Left renal cortex interstitium (tissue), 4 donors: Measurements from ENCODE around the gene SPAG17. TPM values are rescaled to one million over a fixed set of nuclear protein-coding genes. Genes with fewer than 3 reads are reported as not detected.

Experiments used
- DNase-seq, 4 donors: peaks; one replicate each; pipeline ENCODE4 v3.0.0-alpha.2; 2013; ENCODE audit warnings: low read depth in 4 of 4, low spot score in 2 of 4, missing footprints in 1 of 4
- polyA plus RNA-seq, 4 donors: library from polyadenylated mRNA; unstranded; fragments of 120-200 nt; gene quantifications; one replicate each; pipeline ENCODE4 v1.2.1, GENCODE V29; 2013; ENCODE audit not compliant: insufficient read length in 4 of 4

Gene SPAG17
- polyA plus RNA-seq, 4 donors: 4.1 to 16.6 (median 9.2) TPM

GRCh38 chr1:118084400-118084799, 100.6 kb downstream of the SPAG17 start:
- DNase-seq: no peak

- no peak for DNase-seq
These were observed 102.0 kb downstream of the SPAG17 start for GRCh38 chr1:118082984-118083383.

GRCh38 chr1:118081387-118081786, 103.6 kb downstream of the SPAG17 start:
- no peak for DNase-seq

GRCh38 chr1:118077331-118078045, 107.5 kb downstream of the SPAG17 start:
- DNase-seq: peak in 1 of 4 donors; percentile 15

- no peak for DNase-seq
These were observed 109.9 kb downstream of the SPAG17 start for GRCh38 chr1:118075116-118075515.

GRCh38 chr1:118073648-118074435, 111.2 kb downstream of the SPAG17 start:
- DNase-seq: no peak

GRCh38 chr1:118049981-118050380, 135.0 kb downstream of the SPAG17 start:
- no peak for DNase-seq

- no peak for DNase-seq
These were observed 137.3 kb downstream of the SPAG17 start for GRCh38 chr1:118047650-118048224.

GRCh38 chr1:118047006-118047649, 137.9 kb downstream of the SPAG17 start:
- no peak for DNase-seq

- no peak for DNase-seq
These were observed 141.4 kb downstream of the SPAG17 start for GRCh38 chr1:118043624-118044023.

GRCh38 chr1:118042501-118042900, 142.5 kb downstream of the SPAG17 start:
- no peak for DNase-seq

GRCh38 chr1:118039170-118039569, 145.9 kb downstream of the SPAG17 start:
- DNase-seq: no peak

- no peak for DNase-seq
These were observed 152.1 kb downstream of the SPAG17 start for GRCh38 chr1:118032883-118033282.

- no peak for DNase-seq
These were observed 156.8 kb downstream of the SPAG17 start for GRCh38 chr1:118028267-118028666.

GRCh38 chr1:118023199-118023598, 161.8 kb downstream of the SPAG17 start:
- DNase-seq: no peak

GRCh38 chr1:118021668-118022067, 163.4 kb downstream of the SPAG17 start:
- DNase-seq: no peak

- no peak for DNase-seq
These were observed 167.0 kb downstream of the SPAG17 start for GRCh38 chr1:118018060-118018459.

GRCh38 chr1:118013938-118014337, 171.1 kb downstream of the SPAG17 start:
- DNase-seq: no peak

GRCh38 chr1:118013336-118013735, 171.7 kb downstream of the SPAG17 start:
- no peak for DNase-seq

GRCh38 chr1:118012515-118013124, 172.4 kb downstream of the SPAG17 start:
- no peak for DNase-seq

- no peak for DNase-seq
These were observed 177.0 kb downstream of the SPAG17 start for GRCh38 chr1:118008011-118008410.
